ENCODE results near the gene DPP6.
"Not testable (repeated sequence)": the region's sequence is repeated elsewhere in the genome, so short reads cannot be mapped to it uniquely, and the experiment has no call there.

Gene DPP6

GRCh38 chr7:154916856-154917807 is 864.9 kb downstream of the DPP6 start:
- H3K4me1 ChIP-seq = no peaks in the 10 kb centered on the region
- no peak overlapping the region for H3K4me3 ChIP-seq (ENCODE audit: low read depth, low read length)
- no peaks in the 10 kb centered on the region for H3K27me3 ChIP-seq
- TF ChIP-seq CTCF (IDR thresholded peaks at IDR 0.05; ENCODE audit: low read depth, low read length) = no peak
- no peak for DNase-seq
- no peaks in the 10 kb centered on the region for H3K9me3 ChIP-seq
- no peaks in the 10 kb centered on the region for H3K36me3 ChIP-seq

GRCh38 chr7:154917808-154918160 is 865.6 kb downstream of the DPP6 start:
- no peaks in the 10 kb centered on the region for H3K4me1 ChIP-seq
- DNase-seq = no peak
- no peak for TF ChIP-seq CTCF (IDR thresholded peaks at IDR 0.05; ENCODE audit: low read depth, low read length)
- H3K27me3 ChIP-seq = no peaks in the 10 kb centered on the region
- H3K9me3 ChIP-seq = no peaks in the 10 kb centered on the region
- H3K36me3 ChIP-seq = no peaks in the 10 kb centered on the region
- no peak overlapping the region for H3K4me3 ChIP-seq (ENCODE audit: low read depth, low read length)

DNA sequence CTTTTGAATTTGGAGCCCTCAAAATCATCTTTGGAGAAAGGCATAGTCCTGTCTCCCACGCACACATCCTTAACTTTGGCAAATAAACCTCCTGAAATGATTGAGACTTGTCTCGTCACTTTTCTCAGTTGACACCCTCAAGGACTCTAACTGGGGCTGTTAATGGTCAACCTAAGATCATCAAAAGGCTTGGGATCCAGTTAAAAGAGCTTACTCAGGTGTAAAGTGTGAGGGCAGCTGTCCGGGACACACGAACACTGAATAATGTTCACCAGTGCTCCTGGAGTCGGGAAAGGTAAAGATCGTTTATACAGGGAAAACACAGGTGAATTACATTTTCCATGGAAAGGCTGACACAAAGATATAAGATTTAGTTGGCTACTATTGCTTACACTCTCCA is 866.1 kb downstream of the DPP6 start:
- no peaks in the 10 kb centered on the region for H3K4me1 ChIP-seq
- H3K36me3 ChIP-seq = no peaks in the 10 kb centered on the region
- no peaks in the 10 kb centered on the region for H3K9me3 ChIP-seq
- no peaks in the 10 kb centered on the region for H3K27me3 ChIP-seq
- no peak for DNase-seq
- TF ChIP-seq CTCF (IDR thresholded peaks at IDR 0.05; ENCODE audit: low read depth, low read length) = no peak
- H3K4me3 ChIP-seq (ENCODE audit: low read depth, low read length) = no peak overlapping the region

DNA sequence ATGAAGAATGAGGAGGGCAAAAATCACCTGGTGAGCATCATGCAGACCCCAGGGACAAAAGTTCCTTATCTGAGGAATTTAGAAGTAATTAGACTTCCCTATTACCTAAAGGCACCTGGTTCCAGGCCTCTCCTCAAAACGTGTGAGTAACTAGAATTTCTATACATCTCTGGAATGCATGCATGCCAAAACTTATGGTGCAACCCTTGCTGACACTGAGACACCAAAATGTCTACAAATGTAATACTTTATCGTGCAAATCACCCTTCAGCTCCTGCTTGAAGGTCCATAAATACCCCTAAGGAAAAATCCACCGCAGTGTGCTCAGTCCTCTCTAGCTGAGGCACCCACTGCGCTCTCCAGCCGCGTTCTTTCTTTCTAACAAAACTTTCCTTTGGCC is 866.5 kb downstream of the DPP6 start:
- DNase-seq = no peak
- TF ChIP-seq CTCF (IDR thresholded peaks at IDR 0.05; ENCODE audit: low read depth, low read length) = no peak
- Histone ChIP-seq H3K27me3 (no peaks in the 10 kb centered on the region), H3K4me3 (ENCODE audit: low read depth, low read length) (no peak overlapping the region), H3K36me3 (no peaks in the 10 kb centered on the region), H3K4me1 (no peaks in the 10 kb centered on the region), H3K9me3 (no peaks in the 10 kb centered on the region)

DNA sequence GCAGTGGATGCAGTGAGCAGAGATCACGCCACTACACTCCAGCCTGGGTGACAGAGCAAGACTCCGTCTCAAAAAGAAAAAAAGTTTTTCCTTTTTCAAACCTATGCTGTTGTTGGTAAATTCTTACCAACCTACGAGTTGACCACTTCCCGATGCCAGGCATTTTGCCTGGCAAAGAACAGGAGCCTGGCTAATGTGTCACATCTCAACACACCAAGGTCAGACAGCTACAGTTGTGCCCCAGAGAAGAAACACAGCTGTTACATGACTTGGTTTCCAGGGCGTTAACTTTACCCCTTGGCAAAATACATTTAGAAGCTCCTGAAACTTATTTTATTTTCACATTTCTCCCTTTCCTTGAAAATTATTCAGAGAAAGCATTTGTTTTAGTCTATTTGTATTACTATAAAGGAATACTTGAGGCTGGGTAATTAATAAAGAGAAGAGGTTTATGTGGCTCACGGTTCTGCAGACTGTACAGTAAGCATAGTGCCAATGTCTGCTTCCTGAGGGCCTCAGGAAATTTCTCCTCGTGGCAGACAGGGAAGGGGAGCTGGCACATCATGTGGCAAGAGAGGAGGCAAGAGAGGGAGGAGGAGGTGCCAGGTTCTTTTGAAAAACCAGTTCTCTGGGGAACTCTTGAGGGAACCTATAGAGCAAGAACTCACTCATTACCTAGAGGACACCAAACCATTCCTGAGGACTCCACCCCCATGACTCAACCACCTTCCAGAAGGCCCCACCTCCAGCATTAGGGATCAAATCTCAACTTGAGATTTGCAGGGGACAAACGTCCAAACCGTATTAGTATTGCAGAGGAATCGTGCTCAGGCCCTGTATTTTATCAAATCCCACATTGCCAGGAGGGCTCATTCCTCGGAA is 867.4 kb downstream of the DPP6 start:
- no peaks in the 10 kb centered on the region for H3K4me1 ChIP-seq
- DNase-seq = no peak
- TF ChIP-seq CTCF (IDR thresholded peaks at IDR 0.05; ENCODE audit: low read depth, low read length) = no peak
- H3K27me3 ChIP-seq = no peaks in the 10 kb centered on the region
- no peak overlapping the region for H3K4me3 ChIP-seq (ENCODE audit: low read depth, low read length)
- H3K36me3 ChIP-seq = no peaks in the 10 kb centered on the region
- H3K9me3 ChIP-seq = no peaks in the 10 kb centered on the region

DNA sequence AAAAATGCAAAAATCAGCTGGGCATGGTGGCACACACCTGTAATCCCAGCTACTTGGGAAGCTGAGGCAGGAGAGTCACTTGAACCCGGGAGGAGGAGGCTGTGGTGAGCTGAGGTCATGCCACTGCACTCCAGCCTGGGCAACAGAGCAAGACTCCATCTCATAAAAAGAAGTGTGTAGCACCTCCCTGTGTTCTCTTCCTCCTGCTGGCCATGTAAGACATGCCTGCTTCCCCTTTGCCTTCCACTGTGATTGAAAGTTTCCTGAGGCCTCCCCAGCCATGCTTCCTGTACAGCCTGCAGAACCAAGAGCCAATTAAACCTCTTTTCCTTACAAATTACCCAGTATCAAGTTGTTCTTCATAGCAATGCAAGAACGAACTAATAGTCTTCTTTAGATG is 870.3 kb downstream of the DPP6 start:
- not testable (repeated sequence) for H3K4me1 ChIP-seq, H3K27me3 ChIP-seq, DNase-seq

More for the DNA sequence above, 870.3 kb downstream of the DPP6 start:
- H3K36me3 ChIP-seq; H3K9me3 ChIP-seq; H3K4me3 ChIP-seq (ENCODE audit: low read depth, low read length): not testable (repeated sequence)

Data from BE2C (cell line).